ENCODE data around the gene STARD3.

Gene STARD3

GRCh38 chr17:39618956-39619785 lies 17.8 kb upstream of the STARD3 start:
- intact Hi-C loops (cut with DNase I), result no loop called here
- no peak for DNase-seq

GRCh38 chr17:39619786-39620101 lies 17.2 kb upstream of the STARD3 start:
- no peak for DNase-seq
- intact Hi-C loops (cut with DNase I), result loop anchor here (5.0 kb wide), 2 partner anchors 72 to 113 kb away; partner anchors contain the start of gene MIEN1

GRCh38 chr17:39621523-39622379 lies 15.2 kb upstream of the STARD3 start:
- DNase-seq, result peak; percentile 84 to 98 (median 92)
- intact Hi-C loops (cut with DNase I), result loop anchor here (1.0 to 5.0 kb wide), 4 partner anchors 51 to 133 kb away; partner anchors contain the start of gene MIEN1

- intact Hi-C loops (cut with DNase I), result loop anchor here (1.0 to 5.0 kb wide), 4 partner anchors 50 to 132 kb away; partner anchors contain the start of gene MIEN1
- DNase-seq, result peak in 1 of 10 donors; percentile 79
These were observed 14.5 kb upstream of the STARD3 start for GRCh38 chr17:39622380-39623006.

- intact Hi-C loops (cut with DNase I), result loop anchor here (2.0 to 5.0 kb wide), 3 partner anchors 76 to 131 kb away; partner anchors contain the start of gene MIEN1
- peak; percentile 84 to 98 (median 93) for DNase-seq
These were observed 13.5 kb upstream of the STARD3 start for GRCh38 chr17:39623356-39623950.

- intact Hi-C loops (cut with DNase I), result loop anchor here (5.0 kb wide), 2 partner anchors 77 to 108 kb away; partner anchors contain the start of gene MIEN1
- DNase-seq, result no peak
These were observed 12.6 kb upstream of the STARD3 start for GRCh38 chr17:39624313-39624712.

- intact Hi-C loops (cut with DNase I), result no loop called here
- no peak for DNase-seq
These were observed 11.7 kb upstream of the STARD3 start for GRCh38 chr17:39625198-39625785.

- intact Hi-C loops (cut with DNase I), result no loop called here
- peak in 3 of 10 donors; percentile 57 to 85 (median 67) for DNase-seq
These were observed 10.5 kb upstream of the STARD3 start, which contains the start of gene PPP1R1B for GRCh38 chr17:39626171-39627046. PPP1R1B (plus strand) TSS chr17:39626952; CDS start chr17:39627393, 441 bp downstream.

- intact Hi-C loops (cut with DNase I), result no loop called here
These were observed 9.8 kb upstream of the STARD3 start for GRCh38 chr17:39627047-39627711.

GRCh38 chr17:39627712-39628516 lies 9.0 kb upstream of the STARD3 start:
- intact Hi-C loops (cut with DNase I), result no loop called here
- no peak for DNase-seq

More at GRCh38 chr17:39627047-39627711, 9.8 kb upstream of the STARD3 start:
- DNase-seq, result no peak

GRCh38 chr17:39628655-39629493 lies 8.1 kb upstream of the STARD3 start:
- DNase-seq, result no peak
- intact Hi-C loops (cut with DNase I), result no loop called here

- intact Hi-C loops (cut with DNase I), result no loop called here
- DNase-seq, result no peak
These were observed 7.5 kb upstream of the STARD3 start for GRCh38 chr17:39629494-39629880.

GRCh38 chr17:39629898-39630297 lies 7.0 kb upstream of the STARD3 start:
- intact Hi-C loops (cut with DNase I), result no loop called here
- no peak for DNase-seq

GRCh38 chr17:39631403-39631802 lies 5.5 kb upstream of the STARD3 start:
- intact Hi-C loops (cut with DNase I), result no loop called here
- no peak for DNase-seq

- intact Hi-C loops (cut with DNase I), result no loop called here
- peak in 9 of 10 donors; percentile 55 to 94 (median 74) for DNase-seq
These were observed 4.6 kb upstream of the STARD3 start for GRCh38 chr17:39632153-39632941.

Data from posterior cingulate gyrus (tissue), 11 donors.